OCI-LY3 (cell line): Measurements from ENCODE around the gene MCC.

Source experiments
- EZH2phosphoT487 ChIP-seq: fragments of 200-600 bp; shearing (Covaris generic); IDR thresholded peaks from 2 replicates; pipeline ENCODE4 v1.6.1; 2018; ENCODE audit warnings: antibody characterized with exemption, mixed run types, low read depth
- TF ChIP-seq, protein P1 (sequence below): fragments of 200-600, 300-600 bp; sonication (generic); IDR thresholded peaks from 2 replicates; pipeline ENCODE4 v1.5.1; 2014; ENCODE audit warnings: antibody characterized with exemption, low read length, low read depth

DNA sequence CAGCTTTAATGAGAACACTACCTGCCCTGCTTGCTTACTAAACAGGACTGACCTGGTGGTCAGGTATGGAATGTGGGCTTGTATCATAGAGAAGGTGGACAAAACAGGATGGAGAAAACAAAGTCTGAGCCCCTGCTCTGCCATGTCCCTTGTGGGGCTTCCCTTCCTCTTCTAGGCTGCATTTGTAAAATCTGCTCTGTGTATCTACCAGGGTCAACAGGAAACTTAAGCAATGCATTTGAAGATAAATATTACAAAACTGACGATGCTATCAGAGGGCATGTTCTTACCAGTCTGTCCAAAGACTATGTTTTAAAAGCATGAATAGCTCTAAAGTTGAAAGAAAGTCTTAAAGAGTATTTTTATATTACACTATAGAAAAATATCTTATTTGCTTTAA lies 282.9 kb downstream of the MCC start:
- TF ChIP-seq, protein P1, sequence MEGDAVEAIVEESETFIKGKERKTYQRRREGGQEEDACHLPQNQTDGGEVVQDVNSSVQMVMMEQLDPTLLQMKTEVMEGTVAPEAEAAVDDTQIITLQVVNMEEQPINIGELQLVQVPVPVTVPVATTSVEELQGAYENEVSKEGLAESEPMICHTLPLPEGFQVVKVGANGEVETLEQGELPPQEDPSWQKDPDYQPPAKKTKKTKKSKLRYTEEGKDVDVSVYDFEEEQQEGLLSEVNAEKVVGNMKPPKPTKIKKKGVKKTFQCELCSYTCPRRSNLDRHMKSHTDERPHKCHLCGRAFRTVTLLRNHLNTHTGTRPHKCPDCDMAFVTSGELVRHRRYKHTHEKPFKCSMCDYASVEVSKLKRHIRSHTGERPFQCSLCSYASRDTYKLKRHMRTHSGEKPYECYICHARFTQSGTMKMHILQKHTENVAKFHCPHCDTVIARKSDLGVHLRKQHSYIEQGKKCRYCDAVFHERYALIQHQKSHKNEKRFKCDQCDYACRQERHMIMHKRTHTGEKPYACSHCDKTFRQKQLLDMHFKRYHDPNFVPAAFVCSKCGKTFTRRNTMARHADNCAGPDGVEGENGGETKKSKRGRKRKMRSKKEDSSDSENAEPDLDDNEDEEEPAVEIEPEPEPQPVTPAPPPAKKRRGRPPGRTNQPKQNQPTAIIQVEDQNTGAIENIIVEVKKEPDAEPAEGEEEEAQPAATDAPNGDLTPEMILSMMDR = no peak
- TF ChIP-seq EZH2phosphoT487 = no peak
